NCI-H748 (cell line): ENCODE data around the gene THSD7A.
A peak's percentile ranks its signal among the peaks of the same experiment; 100 is the strongest.

Experiments used
- DNase-seq: peaks from one replicate; lab custom pipeline; 2025; ENCODE audit not compliant: unreplicated experiment; lab: John Stamatoyannopoulos, UW

THSD7A gene, protein sequence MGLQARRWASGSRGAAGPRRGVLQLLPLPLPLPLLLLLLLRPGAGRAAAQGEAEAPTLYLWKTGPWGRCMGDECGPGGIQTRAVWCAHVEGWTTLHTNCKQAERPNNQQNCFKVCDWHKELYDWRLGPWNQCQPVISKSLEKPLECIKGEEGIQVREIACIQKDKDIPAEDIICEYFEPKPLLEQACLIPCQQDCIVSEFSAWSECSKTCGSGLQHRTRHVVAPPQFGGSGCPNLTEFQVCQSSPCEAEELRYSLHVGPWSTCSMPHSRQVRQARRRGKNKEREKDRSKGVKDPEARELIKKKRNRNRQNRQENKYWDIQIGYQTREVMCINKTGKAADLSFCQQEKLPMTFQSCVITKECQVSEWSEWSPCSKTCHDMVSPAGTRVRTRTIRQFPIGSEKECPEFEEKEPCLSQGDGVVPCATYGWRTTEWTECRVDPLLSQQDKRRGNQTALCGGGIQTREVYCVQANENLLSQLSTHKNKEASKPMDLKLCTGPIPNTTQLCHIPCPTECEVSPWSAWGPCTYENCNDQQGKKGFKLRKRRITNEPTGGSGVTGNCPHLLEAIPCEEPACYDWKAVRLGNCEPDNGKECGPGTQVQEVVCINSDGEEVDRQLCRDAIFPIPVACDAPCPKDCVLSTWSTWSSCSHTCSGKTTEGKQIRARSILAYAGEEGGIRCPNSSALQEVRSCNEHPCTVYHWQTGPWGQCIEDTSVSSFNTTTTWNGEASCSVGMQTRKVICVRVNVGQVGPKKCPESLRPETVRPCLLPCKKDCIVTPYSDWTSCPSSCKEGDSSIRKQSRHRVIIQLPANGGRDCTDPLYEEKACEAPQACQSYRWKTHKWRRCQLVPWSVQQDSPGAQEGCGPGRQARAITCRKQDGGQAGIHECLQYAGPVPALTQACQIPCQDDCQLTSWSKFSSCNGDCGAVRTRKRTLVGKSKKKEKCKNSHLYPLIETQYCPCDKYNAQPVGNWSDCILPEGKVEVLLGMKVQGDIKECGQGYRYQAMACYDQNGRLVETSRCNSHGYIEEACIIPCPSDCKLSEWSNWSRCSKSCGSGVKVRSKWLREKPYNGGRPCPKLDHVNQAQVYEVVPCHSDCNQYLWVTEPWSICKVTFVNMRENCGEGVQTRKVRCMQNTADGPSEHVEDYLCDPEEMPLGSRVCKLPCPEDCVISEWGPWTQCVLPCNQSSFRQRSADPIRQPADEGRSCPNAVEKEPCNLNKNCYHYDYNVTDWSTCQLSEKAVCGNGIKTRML (N-terminal part only)

DNA sequence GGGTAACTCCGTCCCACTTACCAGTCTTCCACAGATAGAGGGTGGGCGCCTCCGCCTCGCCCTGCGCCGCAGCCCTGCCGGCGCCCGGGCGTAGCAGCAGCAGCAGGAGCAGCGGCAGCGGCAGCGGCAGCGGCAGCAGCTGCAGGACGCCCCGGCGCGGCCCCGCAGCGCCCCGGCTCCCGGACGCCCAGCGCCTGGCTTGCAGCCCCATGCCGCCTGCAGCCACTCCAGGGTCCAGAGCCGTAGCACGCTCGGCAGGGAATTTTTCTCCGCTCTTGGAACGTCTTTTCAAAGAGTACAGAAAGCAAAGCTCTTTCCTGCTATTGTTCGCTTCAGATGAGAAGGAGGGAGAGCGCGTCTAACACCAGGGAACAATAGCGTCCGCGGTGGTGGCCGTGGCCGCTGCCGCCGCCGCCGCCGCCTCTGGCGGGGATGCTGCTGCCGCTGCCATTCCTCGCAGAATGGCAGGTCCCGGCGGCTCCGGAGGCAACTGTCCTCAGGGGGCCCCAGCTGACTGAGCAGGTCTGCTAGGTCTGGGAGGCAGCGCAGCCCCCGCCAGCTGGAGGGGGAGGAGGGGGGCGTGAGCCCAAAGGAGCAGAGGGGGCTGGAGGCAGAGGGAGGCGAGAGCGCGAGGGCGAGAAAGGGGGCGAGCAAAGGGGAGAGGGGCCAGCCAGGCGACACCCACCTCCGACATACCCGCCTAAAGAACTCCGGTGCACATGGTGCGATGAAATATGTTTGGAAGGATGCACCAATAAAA is at the start of gene THSD7A:
THSD7A (minus strand) TSS at position 463 of the 760 bp plus-strand sequence; CDS start at position 211, 252 bp downstream.
- peak; percentile 89 for DNase-seq

DNA sequence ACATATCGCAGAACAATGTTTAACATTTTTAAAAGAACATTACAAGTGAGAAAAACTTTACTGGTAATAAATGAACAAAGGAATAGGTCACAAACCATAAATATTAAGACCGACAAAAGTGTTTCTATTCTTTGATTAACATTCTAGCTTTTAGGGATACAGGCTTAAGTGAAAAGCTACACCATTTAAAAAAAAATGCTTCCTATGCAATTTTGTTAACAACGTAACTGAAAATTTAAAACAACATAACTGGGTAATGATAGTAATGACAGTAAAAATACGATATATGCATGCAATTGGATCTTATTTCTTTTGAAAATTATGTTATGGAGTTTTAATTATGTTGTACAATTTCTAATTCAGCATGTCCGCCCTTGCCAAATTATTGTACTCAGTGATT is 49.7 kb upstream of the THSD7A start:
- no peak for DNase-seq

DNA sequence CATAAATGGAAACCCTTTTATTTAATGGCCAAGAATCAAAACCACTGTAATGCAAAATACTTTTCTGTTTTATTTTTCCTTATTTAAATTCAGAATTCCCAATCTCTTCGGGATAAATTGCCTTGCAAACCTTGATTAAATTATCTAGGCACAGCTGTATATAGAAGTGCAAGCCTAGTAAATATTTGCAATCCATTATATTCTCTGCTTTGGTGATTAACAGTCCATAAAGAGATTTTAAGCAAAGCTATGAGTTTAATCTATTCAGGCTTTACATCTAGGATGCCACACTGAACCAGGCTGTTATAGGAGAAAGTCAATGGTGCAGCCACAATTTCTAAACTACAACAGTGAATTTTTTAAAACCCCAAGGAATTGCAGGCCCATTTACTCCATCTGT is 43.6 kb upstream of the THSD7A start:
- peak; percentile 67 for DNase-seq

DNA sequence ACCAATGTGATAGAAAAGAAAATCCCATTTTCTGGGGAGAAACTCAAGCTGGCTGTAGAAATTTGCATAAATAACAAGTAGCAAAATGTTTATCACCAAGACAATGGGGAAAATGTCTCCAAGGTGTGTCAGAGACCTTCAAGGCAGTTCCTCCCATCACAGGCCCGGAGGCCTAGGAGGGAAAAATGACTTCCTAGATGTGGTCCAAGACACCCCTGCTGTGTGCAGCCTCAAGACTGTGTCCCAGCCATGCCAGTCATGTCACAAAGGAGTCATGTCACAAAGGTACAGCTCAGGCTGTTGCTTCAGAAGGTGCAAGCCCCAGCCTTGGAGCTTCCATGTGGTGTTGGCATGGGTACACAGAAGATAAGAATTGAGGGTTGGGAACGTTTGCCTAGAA is 33.7 kb upstream of the THSD7A start:
- no peak for DNase-seq

DNA sequence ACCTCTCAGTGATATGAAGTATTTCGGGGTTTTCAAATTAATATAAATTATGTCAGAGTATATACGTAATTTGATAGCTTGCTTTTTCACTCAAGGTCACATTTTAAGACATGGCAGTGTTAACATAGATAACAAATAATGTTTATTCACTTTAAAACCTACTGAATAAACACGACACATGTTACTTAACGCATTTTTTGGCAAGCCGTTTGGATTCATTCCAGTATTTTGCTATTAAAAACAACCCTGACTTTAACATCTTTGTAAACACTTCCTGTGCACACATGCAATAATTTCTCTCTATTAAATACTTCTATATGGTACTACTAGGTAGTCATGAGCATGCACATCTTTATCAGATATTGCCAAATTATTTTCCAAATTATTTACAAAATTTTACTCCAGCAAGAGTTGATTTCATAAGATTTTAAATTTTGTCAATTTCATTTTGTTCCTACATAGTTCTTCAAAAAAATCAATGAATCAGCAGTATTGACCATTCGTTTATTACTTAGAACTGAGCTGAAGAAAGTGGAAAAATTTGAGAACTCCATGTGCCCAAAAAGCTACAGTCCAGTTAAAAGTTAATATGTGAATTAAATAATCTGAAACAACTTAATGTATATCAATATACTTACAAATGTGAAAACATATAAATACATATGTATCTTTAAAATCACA is 26.8 kb upstream of the THSD7A start:
- DNase-seq, result peak; percentile 71

DNA sequence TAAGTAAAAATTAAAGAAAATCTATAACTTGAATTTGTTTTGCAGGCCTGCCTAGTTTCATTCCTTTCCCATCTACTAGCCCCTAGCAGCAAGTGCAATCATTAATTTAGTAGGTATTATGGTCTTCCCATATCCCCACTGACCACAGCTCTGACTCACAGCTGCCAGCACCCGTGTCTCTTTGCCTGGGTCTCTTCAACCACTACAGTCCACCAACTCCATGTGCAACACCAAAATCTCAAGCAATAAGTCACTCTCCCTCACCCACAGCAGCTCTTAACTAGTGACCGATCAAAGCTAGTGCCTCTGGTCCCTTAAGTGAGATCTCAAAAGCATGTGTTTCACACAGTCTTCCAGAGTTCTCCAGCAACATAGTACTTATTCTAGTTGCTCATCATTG is 26.0 kb upstream of the THSD7A start:
- peak; percentile 14 for DNase-seq

DNA sequence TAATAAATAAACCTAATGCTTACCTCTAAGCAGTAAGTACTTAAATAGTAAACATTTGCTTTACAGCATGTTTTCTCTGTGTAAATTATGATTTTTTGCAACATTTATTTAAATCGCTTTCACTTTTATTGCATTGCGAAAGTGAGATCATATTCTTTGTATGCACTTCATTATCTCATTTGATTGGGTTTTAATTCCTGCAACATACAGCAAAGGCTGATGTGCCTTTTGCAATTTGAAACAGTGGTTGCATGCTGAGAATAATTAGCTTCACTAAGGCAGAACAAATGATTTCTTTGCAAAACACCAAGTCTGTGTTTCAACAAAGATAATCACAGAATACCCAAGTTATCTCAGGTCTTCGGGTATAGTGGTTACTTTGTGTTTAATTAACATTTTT is 16.3 kb upstream of the THSD7A start:
- DNase-seq, result peak; percentile 38

DNA sequence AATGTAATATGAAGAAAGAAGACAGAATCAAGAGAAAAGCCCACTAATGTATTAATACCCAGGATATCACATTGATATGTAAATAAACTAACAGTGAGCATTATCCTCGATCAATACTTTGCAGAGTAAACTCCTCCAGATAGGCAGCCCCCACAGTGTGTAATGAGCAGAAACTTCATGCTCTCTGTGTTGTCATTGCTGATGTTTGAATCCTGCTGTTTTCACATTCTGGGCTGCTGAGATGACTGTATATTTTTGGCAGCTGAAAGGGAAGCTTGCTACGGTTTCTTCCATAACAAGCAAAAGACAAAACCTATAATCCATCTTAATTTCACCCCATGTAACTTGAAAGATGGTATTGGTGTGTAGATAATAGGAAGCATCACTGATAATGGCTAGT is 15.3 kb upstream of the THSD7A start:
- peak; percentile 47 for DNase-seq

DNA sequence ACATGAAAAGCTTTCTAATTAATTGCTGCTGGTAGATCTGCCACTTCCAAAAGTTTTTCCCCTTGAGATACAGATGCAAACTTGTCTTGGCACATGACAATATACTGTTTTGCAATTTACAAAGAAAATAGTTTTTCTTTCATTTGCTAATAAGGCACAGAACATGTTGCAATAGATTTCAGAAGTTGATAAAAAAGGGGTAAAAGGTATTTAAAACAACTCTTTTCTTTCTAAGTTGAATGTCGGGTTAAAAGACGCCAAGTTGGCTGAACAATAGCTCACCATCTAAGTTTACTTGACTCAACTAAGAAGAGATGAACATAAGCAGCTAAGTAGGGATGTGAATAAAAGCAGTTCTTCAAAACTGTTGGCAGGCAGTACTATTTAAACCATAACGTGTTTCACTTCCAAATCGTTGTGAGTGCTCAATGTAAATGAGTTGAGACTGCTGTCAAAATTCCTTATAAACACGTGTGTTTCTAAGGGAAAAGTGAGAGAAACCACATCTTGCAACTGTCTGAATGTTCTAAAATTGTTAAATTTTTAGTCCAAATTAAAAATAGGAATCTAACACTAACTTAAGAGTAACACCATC is 14.5 kb upstream of the THSD7A start:
- DNase-seq, result no peak

DNA sequence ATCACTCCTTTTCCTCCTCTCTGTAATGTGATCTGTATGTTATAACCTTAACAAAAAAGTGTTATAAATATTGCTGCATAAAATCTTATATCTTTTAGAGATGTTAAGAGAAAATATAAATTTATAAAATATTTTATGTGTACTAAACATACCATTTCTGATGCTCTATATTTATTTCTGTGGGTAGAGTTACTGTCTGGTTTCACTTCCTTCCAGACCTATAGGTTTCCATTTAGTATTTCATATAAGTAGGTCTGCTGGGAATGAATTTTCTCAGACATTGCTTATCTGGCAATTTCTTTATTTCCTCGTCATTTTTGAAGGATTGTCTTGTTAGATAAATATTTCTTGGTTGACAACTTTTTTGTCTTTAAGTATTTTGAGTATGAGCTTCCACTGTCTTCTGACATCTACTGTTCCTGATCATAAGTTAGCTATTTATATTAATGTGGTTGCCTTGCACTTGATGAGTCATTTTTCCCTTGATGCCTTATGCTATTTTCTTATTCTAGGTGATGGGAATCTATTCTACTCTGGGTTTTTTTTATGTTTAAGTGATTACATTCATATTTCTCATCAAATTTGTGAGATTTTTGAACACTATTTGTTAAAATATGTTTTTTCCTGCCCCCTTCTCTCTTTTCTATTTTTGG is 11.2 kb upstream of the THSD7A start:
- no peak for DNase-seq

DNA sequence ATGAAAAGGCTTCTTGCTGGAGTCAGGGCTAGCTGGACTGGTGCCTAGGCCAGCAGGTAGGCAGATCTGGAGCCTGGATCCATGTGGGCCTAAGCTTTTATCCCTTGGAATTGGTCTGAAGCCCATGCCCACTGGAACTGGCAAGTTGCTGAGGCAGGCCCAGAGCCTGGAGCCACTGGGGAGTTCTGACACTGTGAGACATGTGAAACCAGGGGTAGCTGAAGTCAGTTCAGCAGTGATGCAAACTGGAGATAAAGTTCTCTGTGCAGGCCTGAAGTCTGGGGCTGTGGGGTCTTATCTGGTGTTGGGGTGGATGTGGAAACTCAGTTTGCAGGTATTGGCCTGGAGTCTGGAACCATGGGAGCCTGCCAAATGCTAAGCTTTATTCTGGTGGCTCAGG is 9.7 kb upstream of the THSD7A start:
- no peak for DNase-seq

DNA sequence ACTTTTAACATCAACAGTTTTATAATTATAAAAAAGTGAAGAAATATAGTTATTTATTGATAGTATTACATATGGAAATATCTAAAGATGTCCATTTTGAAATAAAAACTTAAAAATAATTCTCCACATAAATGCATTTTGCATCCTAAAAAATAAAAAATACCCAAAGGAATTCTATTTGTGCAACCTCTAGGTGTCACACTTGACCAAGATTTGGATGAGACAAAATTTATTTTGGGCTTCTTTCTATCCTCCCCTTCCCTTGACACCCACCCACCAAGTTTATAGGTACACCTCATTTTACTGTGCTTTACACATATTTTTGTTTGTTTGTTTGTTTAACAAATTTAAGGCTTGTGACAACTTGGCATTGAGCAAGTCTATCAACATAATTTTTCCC is 3.3 kb upstream of the THSD7A start:
- peak; percentile 35 for DNase-seq

DNA sequence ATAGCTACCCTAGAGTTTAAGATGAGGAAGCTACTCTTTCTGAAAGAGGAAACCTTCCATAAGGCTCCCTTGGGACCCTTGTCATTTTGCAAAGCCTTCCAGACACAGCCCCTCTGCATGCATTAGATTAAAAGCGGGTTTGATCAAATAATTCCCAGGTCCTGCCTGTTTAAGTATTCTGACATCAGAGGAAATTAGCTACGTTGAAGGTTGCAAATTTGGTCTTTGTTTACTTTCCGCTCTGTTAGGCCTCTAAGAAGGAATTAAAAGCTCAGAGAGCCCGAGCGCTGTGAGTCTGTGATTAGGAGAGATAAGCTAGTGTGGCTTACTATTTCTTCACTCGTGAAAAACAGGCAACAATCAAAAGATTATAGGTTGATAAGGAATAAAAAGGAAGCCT is 1.4 kb upstream of the THSD7A start:
- DNase-seq, result peak; percentile 91

DNA sequence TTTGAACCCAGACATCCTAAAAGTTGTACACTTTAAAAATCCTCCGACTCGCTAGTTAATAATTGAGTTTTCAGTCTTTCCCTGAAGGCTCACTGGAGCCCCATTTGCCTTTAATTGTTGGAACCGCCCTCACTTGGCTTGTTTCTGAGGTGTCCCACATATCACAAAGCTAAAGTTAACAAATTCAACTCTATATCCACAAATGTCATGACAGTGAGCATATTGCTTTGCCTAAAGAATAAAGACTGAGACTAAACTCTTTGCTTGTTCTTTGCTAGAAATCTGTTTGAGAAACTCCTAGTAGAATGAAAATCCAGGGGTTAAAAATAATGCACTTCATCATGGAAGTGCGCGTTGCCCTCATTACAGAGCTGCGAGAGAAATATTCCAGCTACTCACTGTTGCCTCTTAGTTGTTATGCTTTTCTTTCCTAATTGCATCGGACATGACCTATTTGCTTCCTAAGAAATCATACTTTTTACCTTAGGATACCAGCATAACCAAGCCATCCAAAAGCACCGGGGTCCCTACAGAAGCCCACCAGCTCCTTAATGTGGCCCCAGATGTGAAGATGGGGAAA is 752 bp downstream of the THSD7A start:
- DNase-seq, result peak; percentile 64

DNA sequence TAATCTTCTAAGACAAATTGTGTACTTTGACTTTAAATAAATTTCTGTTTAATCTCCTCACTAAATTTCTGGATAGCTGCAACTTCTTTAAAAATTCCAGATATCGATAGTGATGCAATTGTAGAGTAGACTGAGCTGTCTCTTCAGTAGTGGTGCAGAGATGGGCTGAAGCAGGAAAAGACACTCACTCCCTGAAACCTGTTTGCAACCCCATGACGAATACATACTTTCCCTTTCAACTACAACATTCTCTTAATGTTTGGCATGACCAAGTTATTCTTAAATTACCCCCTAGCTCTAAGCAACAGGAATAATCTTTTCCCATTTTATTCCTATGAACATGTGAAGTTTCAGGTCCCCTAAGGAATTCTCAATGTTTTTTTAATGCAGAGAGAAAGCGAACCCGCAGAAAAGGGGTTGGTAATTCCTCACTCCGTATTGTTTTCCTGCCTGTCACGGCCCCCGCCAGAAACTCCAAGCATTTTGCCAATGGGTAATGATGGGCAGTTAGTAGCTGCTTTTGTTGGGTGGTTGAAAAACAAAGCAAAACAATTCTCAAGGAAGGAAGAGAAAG is 1.3 kb downstream of the THSD7A start:
- peak; percentile 32 for DNase-seq

DNA sequence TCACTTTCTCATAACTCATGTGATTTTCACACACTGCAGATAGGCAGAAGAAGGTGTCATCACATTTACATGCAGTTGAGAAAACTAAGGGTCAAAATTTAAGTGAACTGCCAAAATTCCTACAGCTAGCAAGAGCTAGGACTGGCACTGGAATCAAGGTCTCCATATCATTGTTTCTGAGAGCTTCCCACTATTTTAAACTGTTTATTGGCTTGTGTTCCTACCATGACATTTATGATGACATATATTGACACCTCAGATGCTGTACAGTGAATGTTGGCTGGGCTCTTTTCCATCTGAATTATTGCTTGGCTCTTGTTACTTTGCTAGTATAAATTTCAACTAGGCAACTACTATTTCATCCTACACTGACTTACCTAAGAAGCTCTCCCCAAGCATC is 2.0 kb downstream of the THSD7A start:
- DNase-seq, result no peak

DNA sequence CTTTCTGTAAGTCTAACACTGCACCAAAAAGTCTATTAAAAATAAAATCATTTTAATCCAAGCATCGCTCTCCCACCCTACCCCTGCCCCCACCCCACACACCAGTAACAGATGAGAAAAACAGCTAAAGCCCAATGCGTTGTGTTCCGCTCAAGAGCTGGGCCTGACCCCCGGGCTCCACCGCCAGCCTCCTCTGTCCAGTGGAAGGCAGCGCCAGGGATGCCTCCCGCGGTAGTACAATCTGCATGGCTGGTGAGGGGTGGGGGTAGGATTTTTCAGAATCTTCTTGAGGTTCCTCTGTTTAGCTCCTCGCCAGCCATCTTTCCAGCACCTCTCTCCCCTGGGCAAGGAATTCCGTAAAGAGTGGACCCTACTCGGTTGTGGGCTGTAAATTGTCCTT is 12.1 kb downstream of the THSD7A start:
- no peak for DNase-seq

DNA sequence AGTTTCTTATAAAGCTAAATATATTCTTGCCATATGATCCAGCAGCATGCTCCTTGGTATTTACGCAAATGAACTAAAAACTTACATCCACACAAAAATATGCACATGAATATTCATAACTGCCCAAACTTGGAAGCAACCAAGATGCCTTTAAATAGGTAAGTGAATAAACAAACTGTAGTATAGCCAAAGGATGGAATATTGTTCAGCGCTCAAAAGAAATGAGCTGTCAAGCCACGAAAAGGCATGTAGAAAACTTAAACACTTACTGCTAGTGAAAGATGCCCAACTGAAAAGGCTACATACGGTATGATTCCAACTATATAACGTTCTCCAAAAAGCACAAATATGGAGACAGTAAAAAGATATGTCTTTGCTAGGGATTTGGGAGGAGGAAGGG is 12.7 kb downstream of the THSD7A start:
- no peak for DNase-seq
